Esophagus muscularis mucosa (tissue), 4 donors: ENCODE results near the gene PDE4D. TPM values are rescaled to one million over a fixed set of nuclear protein-coding genes. Genes with fewer than 3 reads are reported as not detected.

Experiments
- DNase-seq: peaks from one replicate; pipeline ENCODE4 v3.0.0-alpha.2; 2017; ENCODE audit errors: extremely low spot score
- H3K27ac ChIP-seq, 4 donors: fragments of 200-600 bp; sonication (generic); replicated peaks in 1 of 4; 1 replicate in 3 of 4; 2 replicates in 1 of 4; pipeline ENCODE4 v1.5.1; 2016 to 2019; ENCODE audit warnings: mild to moderate bottlenecking in 1 of 4
- H3K27me3 ChIP-seq, 4 donors: fragments of 200-600 bp; sonication (generic); one replicate each; pipeline versions ENCODE4 v1.5.1 to v1.6.0; 2016 to 2019
- H3K36me3 ChIP-seq, 4 donors: fragments of 200-600 bp; sonication (generic); one replicate each; pipeline ENCODE4 v1.5.1; 2016 to 2019
- H3K4me1 ChIP-seq, 4 donors: fragments of 200-600 bp; sonication (generic); one replicate each; pipeline ENCODE4 v1.5.1; 2016 to 2019
- H3K4me3 ChIP-seq, 4 donors: fragments of 200-600 bp; sonication (generic); 1 replicate in 2 of 4; 2 replicates in 2 of 4; pipeline ENCODE4 v1.5.1; 2016 to 2019; ENCODE audit warnings: mild to moderate bottlenecking in 4 of 4, moderate library complexity in 1 of 4
- H3K9me3 ChIP-seq, 4 donors: fragments of 200-600 bp; sonication (generic); 1 replicate in 3 of 4; 2 replicates in 1 of 4; pipeline ENCODE4 v1.5.1; 2016 to 2019
- EP300 ChIP-seq: sonication (generic); formaldehyde crosslinking; IDR thresholded peaks from one replicate; pipeline ENCODE4 v1.6.1; 2017; ENCODE audit warnings: antibody characterized with exemption
- POLR2A ChIP-seq: fragments of 450-650 bp; IDR thresholded peaks from one replicate; pipeline ENCODE4 v1.6.1; 2017; ENCODE audit warnings: antibody characterized with exemption, moderate library complexity, mild to moderate bottlenecking, low read depth
- POLR2AphosphoS5 ChIP-seq, 2 donors: sonication (generic); formaldehyde crosslinking; IDR thresholded peaks; one replicate each; pipeline ENCODE4 v1.6.1; 2017; ENCODE audit warnings: antibody characterized with exemption in 2 of 2
- WGBS: methylation state at CpG from one replicate; pipeline ENCODE4 v1.1.5; 2018; 5-methylcytosine and 5-hydroxymethylcytosine counted together
- intact Hi-C: fragments of 100-400 bp; cut with DNase I; formaldehyde crosslinking; loops from one replicate; pipeline ENCODE4 v1.15.1; 2023
- total RNA-seq, 4 donors: library from RNA; depleted of rRNA; stranded (reverse); fragments of >200 nt; gene quantifications; one replicate each; pipeline versions ENCODE4 v1.1.0 to v1.2.1, GENCODE V29; 2016
- TF ChIP-seq, protein P1 (sequence below), 3 experiments: fragments of 200-600 bp in 2 of 3; fragments of 450-650 bp in 1 of 3; sonication (generic) in 2 of 3; IDR thresholded peaks; one replicate each; pipeline ENCODE4 v1.5.1; 2017 to 2019; ENCODE audit warnings: antibody characterized with exemption in 3 of 3, mild to moderate bottlenecking in 2 of 3, moderate library complexity in 1 of 3

The PDE4D gene
- total RNA-seq, 4 donors from 2014 or later: 39.2 to 87.0 (median 50.2) TPM

DNA sequence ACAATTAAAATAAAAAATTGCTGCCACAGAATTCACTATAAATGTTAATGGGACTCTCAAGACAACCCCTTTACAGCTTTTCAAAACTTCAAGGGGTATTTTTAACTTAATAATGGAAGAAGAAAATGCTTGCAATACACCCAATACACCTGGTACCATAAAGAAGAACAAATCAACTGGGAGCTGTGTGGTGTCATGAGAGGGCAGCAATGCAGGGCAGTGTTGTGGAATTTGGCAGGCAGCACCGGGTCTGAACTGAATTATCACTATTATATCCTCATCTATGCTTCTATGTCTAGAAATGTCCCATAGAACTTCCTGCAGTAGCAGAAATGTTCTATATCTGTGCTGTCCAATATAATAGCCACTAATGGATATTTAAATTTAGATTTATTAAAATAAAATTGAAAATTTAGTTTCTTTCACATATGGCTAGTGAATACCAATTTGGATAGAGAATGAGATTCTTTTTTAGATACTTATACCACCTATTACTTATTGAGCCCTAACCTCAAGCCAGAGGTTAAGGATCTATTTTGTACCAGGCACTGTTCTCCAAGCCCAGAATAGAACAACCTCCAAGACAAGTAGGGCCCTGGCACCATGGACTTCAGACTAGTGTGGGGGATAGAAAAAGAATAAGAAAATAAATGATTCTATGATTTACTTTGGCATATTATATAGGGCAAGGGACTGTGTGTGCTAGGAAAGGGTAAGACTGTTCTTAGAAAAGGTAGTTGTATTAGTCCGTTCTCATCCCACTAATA lies 265.3 kb downstream of the PDE4D start:
- TF ChIP-seq POLR2AphosphoS5 (IDR thresholded peaks at IDR 0.05) (no peak), EP300 (no peak), POLR2A (no peak)
- TF ChIP-seq, protein P1, sequence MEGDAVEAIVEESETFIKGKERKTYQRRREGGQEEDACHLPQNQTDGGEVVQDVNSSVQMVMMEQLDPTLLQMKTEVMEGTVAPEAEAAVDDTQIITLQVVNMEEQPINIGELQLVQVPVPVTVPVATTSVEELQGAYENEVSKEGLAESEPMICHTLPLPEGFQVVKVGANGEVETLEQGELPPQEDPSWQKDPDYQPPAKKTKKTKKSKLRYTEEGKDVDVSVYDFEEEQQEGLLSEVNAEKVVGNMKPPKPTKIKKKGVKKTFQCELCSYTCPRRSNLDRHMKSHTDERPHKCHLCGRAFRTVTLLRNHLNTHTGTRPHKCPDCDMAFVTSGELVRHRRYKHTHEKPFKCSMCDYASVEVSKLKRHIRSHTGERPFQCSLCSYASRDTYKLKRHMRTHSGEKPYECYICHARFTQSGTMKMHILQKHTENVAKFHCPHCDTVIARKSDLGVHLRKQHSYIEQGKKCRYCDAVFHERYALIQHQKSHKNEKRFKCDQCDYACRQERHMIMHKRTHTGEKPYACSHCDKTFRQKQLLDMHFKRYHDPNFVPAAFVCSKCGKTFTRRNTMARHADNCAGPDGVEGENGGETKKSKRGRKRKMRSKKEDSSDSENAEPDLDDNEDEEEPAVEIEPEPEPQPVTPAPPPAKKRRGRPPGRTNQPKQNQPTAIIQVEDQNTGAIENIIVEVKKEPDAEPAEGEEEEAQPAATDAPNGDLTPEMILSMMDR (IDR thresholded peaks at IDR 0.05): no peak
- no peak for DNase-seq
- Histone ChIP-seq H3K9me3 (no peaks in the 10 kb centered on the region), H3K36me3 (no peaks in the 10 kb centered on the region), H3K4me1 (no peaks in the 10 kb centered on the region), H3K27me3 (no peaks in the 10 kb centered on the region), H3K4me3 (no peak overlapping the region), H3K27ac (no peak overlapping the region)
- intact Hi-C loops: no loop called here
- 74% methylated on average over 2 of the region's 2 CpGs for whole genome bisulfite sequencing

DNA sequence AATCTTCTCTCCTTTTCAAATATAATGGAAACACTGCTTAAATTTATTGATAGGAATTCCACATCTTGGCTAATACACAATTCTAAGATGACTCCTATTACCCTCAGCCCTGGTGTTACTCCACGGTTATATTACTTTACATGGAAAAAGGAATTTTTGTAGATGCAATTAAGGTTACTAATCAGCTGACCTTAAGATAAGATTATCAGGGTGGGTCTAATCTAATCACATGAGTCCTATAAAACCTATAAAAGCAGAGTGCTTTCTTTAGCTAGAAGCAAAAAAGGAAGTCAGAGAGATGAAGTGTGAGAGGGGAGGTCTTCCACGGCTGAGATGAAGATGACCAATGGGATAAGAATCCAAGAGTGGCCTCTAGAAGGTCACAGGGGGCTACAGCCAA lies 268.6 kb downstream of the PDE4D start:
- Histone ChIP-seq H3K9me3 (no peaks in the 10 kb centered on the region), H3K4me3 (no peak overlapping the region), H3K36me3 (no peaks in the 10 kb centered on the region), H3K4me1 (peaks cover 0 to 6% (median 0%) of the 10 kb centered on the region in 4 donors), H3K27me3 (no peaks in the 10 kb centered on the region), H3K27ac (no peak overlapping the region)
- 89% methylated on average over 2 of the region's 2 CpGs for WGBS
- intact Hi-C loops: no loop called here
- no peak for TF ChIP-seq POLR2AphosphoS5 (IDR thresholded peaks at IDR 0.05)
- TF ChIP-seq POLR2A: no peak
- no peak for TF ChIP-seq EP300
- TF ChIP-seq, protein P1 (IDR thresholded peaks at IDR 0.05): no peak
- DNase-seq: no peak

DNA sequence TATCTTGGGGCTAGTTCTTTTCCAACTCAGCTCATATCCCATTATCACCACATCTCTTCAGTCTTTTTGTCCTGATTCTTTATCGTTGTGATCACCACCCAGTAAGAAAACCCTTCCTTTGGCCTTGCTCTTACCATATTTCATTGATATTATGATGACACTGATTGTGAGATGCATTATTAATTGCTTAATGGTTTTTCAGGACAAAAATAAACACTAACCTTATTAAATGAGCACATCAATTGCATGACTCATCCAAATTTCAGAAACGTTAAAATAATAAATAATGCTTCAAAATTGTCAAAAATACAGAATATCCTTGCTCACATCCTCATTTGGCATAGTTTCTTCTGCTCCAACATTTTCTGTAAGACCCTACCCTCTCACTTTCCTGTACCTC lies 270.7 kb downstream of the PDE4D start:
- H3K4me3 ChIP-seq: no peak overlapping the region
- TF ChIP-seq POLR2A (no peak), EP300 (no peak), POLR2AphosphoS5 (IDR thresholded peaks at IDR 0.05) (no peak)
- TF ChIP-seq, protein P1 (IDR thresholded peaks at IDR 0.05): no peak
- no peaks in the 10 kb centered on the region for H3K36me3 ChIP-seq
- whole genome bisulfite sequencing: 68% methylated on average over 2 of the region's 2 CpGs
- H3K27ac ChIP-seq: no peak overlapping the region
- intact Hi-C loops: no loop called here
- H3K27me3 ChIP-seq: no peaks in the 10 kb centered on the region
- DNase-seq: no peak
- peaks cover 0 to 6% (median 0%) of the 10 kb centered on the region in 4 donors for H3K4me1 ChIP-seq
- no peaks in the 10 kb centered on the region for H3K9me3 ChIP-seq

DNA sequence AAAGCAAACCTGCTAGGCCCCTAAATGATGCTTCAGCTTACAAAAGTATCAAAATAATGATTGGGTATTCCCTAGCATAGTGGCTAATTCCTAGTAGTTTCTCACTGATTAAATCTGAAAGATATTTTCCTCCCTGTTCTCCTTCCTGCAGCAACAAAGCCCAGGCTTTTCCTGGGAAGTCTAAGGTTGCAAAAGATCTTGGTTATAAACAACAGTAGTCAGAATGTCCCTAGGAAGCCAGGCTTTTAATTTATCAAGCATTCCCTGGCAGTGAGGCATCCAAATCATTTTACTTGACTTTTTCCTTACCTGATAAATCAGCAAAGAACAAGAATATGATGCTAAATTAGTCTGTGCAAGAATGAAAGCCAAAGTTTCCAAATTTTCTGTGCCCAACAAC lies 272.0 kb downstream of the PDE4D start:
- intact Hi-C loops: no loop called here
- TF ChIP-seq, protein P1 (IDR thresholded peaks at IDR 0.05): no peak
- TF ChIP-seq EP300 (no peak), POLR2A (no peak), POLR2AphosphoS5 (IDR thresholded peaks at IDR 0.05) (no peak)
- no peak for DNase-seq
- Histone ChIP-seq H3K36me3 (no peaks in the 10 kb centered on the region), H3K27ac (no peak overlapping the region), H3K9me3 (no peaks in the 10 kb centered on the region), H3K4me1 (peaks cover 0 to 6% (median 0%) of the 10 kb centered on the region in 4 donors), H3K4me3 (no peak overlapping the region), H3K27me3 (no peaks in the 10 kb centered on the region)
